NCI-H2196 treated with DMSO at 0.1 percent for 48 hours (cell line): ENCODE measurements around the gene PDPR.
A peak's percentile ranks its signal among the peaks of the same experiment; 100 is the strongest.
"Not testable (repeated sequence)": the region's sequence is repeated elsewhere in the genome, so short reads cannot be mapped to it uniquely, and the experiment has no call there.

Experiments
- DNase-seq: peaks from one replicate; lab custom pipeline; 2025; ENCODE audit not compliant: unreplicated experiment; lab: John Stamatoyannopoulos, UW

The PDPR gene

GRCh38 chr16:70113982-70114826, at the start of gene PDPR:
TSS of gene PDPR (plus strand) at chr16:70114332. CDS start at chr16:70120493, 6,161 bp downstream.
- peak; percentile 19 for DNase-seq

GRCh38 chr16:70064841-70065370, 49.2 kb upstream of the PDPR start:
- DNase-seq = not testable (repeated sequence)

GRCh38 chr16:70065376-70065745, 48.8 kb upstream of the PDPR start:
- DNase-seq = not testable (repeated sequence)

- peak; percentile 5 for DNase-seq
These were observed 48.1 kb upstream of the PDPR start for GRCh38 chr16:70065746-70066658.

- DNase-seq = not testable (repeated sequence)
These were observed 47.4 kb upstream of the PDPR start for GRCh38 chr16:70066751-70067150.

- DNase-seq = not testable (repeated sequence)
These were observed 35.1 kb upstream of the PDPR start for GRCh38 chr16:70079081-70079480.

- DNase-seq = not testable (repeated sequence)
These were observed 32.9 kb upstream of the PDPR start for GRCh38 chr16:70081219-70081618.

GRCh38 chr16:70083931-70084330, 30.2 kb upstream of the PDPR start:
- DNase-seq = not testable (repeated sequence)

- not testable (repeated sequence) for DNase-seq
These were observed 26.0 kb upstream of the PDPR start for GRCh38 chr16:70088160-70088559.

GRCh38 chr16:70088877-70089276, 25.3 kb upstream of the PDPR start:
- DNase-seq = not testable (repeated sequence)

- not testable (repeated sequence) for DNase-seq
These were observed 24.8 kb upstream of the PDPR start for GRCh38 chr16:70089289-70089688.

GRCh38 chr16:70091104-70091503, 23.0 kb upstream of the PDPR start:
- DNase-seq = not testable (repeated sequence)

GRCh38 chr16:70094096-70094495, 20.0 kb upstream of the PDPR start:
- not testable (repeated sequence) for DNase-seq

- DNase-seq = not testable (repeated sequence)
These were observed 4.4 kb upstream of the PDPR start for GRCh38 chr16:70109583-70110279.

- not testable (repeated sequence) for DNase-seq
These were observed 2.0 kb upstream of the PDPR start for GRCh38 chr16:70112162-70112561.

- DNase-seq = not testable (repeated sequence)
These were observed 542 bp upstream of the PDPR start for GRCh38 chr16:70113599-70113981.

- DNase-seq = not testable (repeated sequence)
These were observed 4.2 kb downstream of the PDPR start for GRCh38 chr16:70118354-70118753.

- not testable (repeated sequence) for DNase-seq
These were observed 4.6 kb downstream of the PDPR start for GRCh38 chr16:70118776-70119175.

GRCh38 chr16:70120398-70120797, 6.3 kb downstream of the PDPR start:
- DNase-seq = not testable (repeated sequence)

GRCh38 chr16:70123822-70124221, 9.7 kb downstream of the PDPR start:
- not testable (repeated sequence) for DNase-seq

- not testable (repeated sequence) for DNase-seq
These were observed 12.1 kb downstream of the PDPR start for GRCh38 chr16:70126226-70126625.
